Right lobe of liver (tissue), 6 donors: Measurements from ENCODE around the gene SLC39A11. TPM values are rescaled to one million over a fixed set of nuclear protein-coding genes. Genes with fewer than 3 reads are reported as not detected.

Source experiments
- ATAC-seq, 4 donors: fragments of 200-7000 bp; cut with Tn5 transposase; one replicate each; pipeline ENCODE4 v1.9.1; 2020; ENCODE audit warnings: mild to moderate bottlenecking in 4 of 4, moderate library complexity in 4 of 4
- DNase-seq, 3 donors: peaks; one replicate each; pipeline ENCODE4 v3.0.0-alpha.2; 2020
- H3K27ac ChIP-seq, 3 donors: fragments of 200-600 bp; one replicate each; pipeline ENCODE4 v1.8.0; 2022
- H3K27me3 ChIP-seq, 2 donors: fragments of 200-600 bp; one replicate each; pipeline ENCODE4 v1.8.0; 2022
- H3K36me3 ChIP-seq, 4 donors: fragments of 200-600 bp; sonication (generic) in 1 of 4; one replicate each; pipeline versions ENCODE4 v1.5.1 to v1.8.0; 2017 to 2022; ENCODE audit warnings: control low read depth in 1 of 4
- H3K4me1 ChIP-seq, 4 donors: fragments of 200-600 bp; sonication (generic) in 1 of 4; one replicate each; pipeline versions ENCODE4 v1.5.1 to v1.8.0; 2017 to 2022; ENCODE audit warnings: control low read depth in 1 of 4
- H3K4me3 ChIP-seq, 3 donors: fragments of 200-600 bp; one replicate each; pipeline ENCODE4 v1.8.0; 2022
- H3K9me3 ChIP-seq, 4 donors: fragments of 200-600 bp; sonication (generic) in 1 of 4; one replicate each; pipeline versions ENCODE4 v1.5.1 to v1.8.0; 2017 to 2022; ENCODE audit warnings: control low read depth in 1 of 4
- POLR2A ChIP-seq: fragments of 450-650 bp; IDR thresholded peaks from one replicate; pipeline ENCODE4 v1.6.1; 2017; ENCODE audit warnings: antibody characterized with exemption, mild to moderate bottlenecking
- WGBS: methylation state at CpG from one replicate; pipeline ENCODE4 v1.1.6; 2018; ENCODE audit warnings: low coverage, low lambda C conversion rate; ENCODE audit not compliant: insufficient coverage; ENCODE audit errors: missing lambda C conversion rate; 5-methylcytosine and 5-hydroxymethylcytosine counted together
- intact Hi-C, 2 donors: fragments of 100-400 bp; cut with DNase I; formaldehyde crosslinking; loops; one replicate each; pipeline versions ENCODE4 v1.11.2 to v1.14.1; 2022
- total RNA-seq, 6 experiments: library from RNA; depleted of rRNA in 2 of 6; stranded (reverse); fragments of >200 nt in 2 of 6; fragmentation: NEBNext Ultra II Directional in 3 of 6; extraction: Animal tissue kit (Norgen Biotek cat#: 25700) in 3 of 6; gene quantifications; one replicate each; pipeline versions ENCODE4 v1.1.0 to v1.2.4, GENCODE V29; 2016 to 2023
- TF ChIP-seq, protein P1 (sequence below), 4 donors: fragments of 200-600 bp in 3 of 4; fragments of 450-650 bp in 1 of 4; IDR thresholded peaks; one replicate each; pipeline versions ENCODE4 v1.5.1 to v1.8.0; 2016 to 2022; ENCODE audit warnings: antibody characterized with exemption in 4 of 4, mild to moderate bottlenecking in 2 of 4
- donor health status: DM: no; HTN: yes; CAD: no.
- donor health status: DM: no; HTN: no; CAD: no.
- donor health status: DM: no; HTN: no; CAD: no.
- donor health status: DM: no; HTN: yes; CAD: no.
- donor health status: DM: no; HTN: yes; CAD: no.

SLC39A11 gene
- total RNA-seq, 6 experiments from 2014 or later, result 25.4 to 49.6 (median 39.3) TPM

DNA sequence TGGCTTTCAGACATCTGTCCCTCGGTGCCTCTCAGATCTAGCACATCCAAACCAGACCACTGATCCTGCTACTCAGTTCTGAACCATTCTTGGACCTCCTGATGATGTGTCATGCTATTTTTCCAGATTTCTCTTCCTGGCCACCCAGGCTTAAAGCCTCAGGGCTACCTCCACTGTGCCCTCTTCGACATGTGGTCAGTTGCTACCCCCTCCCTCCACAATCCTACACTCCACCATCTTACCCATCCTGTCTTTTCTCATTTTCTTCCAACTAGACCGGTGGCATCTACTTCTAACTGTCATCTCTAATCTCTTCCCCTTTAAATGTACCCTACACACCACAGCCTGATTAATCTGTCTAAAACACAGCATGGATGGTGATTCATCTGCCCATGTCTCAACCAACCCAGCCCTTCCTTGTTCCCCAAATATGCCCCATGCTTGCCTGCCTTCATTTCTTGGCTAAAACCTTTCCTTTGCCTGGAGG, 478.6 kb downstream of the SLC39A11 start:
- Histone ChIP-seq H3K27me3 (no peaks in the 10 kb centered on the region), H3K27ac (no peak overlapping the region), H3K36me3 (no peaks in the 10 kb centered on the region), H3K4me1 (no peaks in the 10 kb centered on the region), H3K9me3 (no peaks in the 10 kb centered on the region), H3K4me3 (no peak overlapping the region)
- TF ChIP-seq POLR2A, result no peak
- TF ChIP-seq, protein P1, sequence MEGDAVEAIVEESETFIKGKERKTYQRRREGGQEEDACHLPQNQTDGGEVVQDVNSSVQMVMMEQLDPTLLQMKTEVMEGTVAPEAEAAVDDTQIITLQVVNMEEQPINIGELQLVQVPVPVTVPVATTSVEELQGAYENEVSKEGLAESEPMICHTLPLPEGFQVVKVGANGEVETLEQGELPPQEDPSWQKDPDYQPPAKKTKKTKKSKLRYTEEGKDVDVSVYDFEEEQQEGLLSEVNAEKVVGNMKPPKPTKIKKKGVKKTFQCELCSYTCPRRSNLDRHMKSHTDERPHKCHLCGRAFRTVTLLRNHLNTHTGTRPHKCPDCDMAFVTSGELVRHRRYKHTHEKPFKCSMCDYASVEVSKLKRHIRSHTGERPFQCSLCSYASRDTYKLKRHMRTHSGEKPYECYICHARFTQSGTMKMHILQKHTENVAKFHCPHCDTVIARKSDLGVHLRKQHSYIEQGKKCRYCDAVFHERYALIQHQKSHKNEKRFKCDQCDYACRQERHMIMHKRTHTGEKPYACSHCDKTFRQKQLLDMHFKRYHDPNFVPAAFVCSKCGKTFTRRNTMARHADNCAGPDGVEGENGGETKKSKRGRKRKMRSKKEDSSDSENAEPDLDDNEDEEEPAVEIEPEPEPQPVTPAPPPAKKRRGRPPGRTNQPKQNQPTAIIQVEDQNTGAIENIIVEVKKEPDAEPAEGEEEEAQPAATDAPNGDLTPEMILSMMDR (IDR thresholded peaks at IDR 0.05), result no peak
- DNase-seq (no peak), ATAC-seq (no peak)
- intact Hi-C loops, result no loop called here
- WGBS, result 31% methylated on average over 2 of the region's 3 CpGs

DNA sequence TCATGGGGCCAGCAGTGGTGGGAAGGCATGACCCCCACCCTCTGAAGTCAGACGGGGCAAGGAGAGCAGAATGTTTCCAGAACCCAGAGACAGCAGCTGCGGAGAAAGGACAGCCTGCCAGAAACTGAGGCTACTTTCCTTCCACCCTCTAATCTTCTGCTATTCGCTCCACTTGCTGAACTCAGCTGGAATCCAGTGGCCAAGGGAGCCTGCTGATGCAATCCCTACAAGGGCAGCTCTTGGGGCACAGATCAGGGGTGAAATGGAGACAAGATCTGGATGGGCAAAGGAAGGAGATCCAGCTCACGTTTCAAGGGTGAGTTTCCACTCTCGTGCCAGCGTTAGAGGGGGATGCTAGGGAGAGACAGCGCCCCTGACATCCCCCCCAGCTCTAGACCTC, 479.1 kb downstream of the SLC39A11 start:
- TF ChIP-seq, protein P1 (IDR thresholded peaks at IDR 0.05), result no peak
- TF ChIP-seq POLR2A, result no peak
- no peaks in the 10 kb centered on the region for H3K36me3 ChIP-seq
- H3K27ac ChIP-seq, result no peak overlapping the region
- no peaks in the 10 kb centered on the region for H3K4me1 ChIP-seq
- DNase-seq (no peak), ATAC-seq (no peak)
- H3K4me3 ChIP-seq, result no peak overlapping the region
- intact Hi-C loops, result no loop called here
- WGBS, result 32% methylated on average over 2 of the region's 7 CpGs
- H3K9me3 ChIP-seq, result no peaks in the 10 kb centered on the region
- no peaks in the 10 kb centered on the region for H3K27me3 ChIP-seq

DNA sequence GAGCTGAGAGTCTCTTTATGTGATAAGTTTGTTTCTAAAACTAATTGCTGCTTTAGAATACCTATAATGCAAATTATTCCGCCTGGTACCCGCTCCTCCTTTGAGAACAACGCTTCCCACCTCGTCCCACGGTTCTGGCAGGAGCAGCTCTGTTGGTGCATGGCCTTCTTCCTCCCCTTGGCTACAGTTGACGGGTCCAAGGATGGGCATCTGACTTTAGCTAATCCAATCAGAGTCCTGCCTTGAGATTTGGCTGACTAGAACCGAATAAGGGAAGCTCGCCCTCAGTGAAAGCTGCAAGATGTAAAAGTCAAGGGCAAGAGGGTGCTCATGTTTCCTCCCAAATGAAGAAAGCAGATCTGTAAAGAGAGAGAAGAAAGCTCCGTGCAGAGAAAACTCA, 481.3 kb downstream of the SLC39A11 start:
- Histone ChIP-seq H3K36me3 (no peaks in the 10 kb centered on the region), H3K27me3 (no peaks in the 10 kb centered on the region), H3K27ac (no peak overlapping the region), H3K9me3 (no peaks in the 10 kb centered on the region), H3K4me1 (no peaks in the 10 kb centered on the region), H3K4me3 (no peak overlapping the region)
- no peak for TF ChIP-seq POLR2A
- TF ChIP-seq, protein P1 (IDR thresholded peaks at IDR 0.05), result no peak
- WGBS, result 64% methylated on average over 9 of the region's 9 CpGs
- DNase-seq, result no peak
- ATAC-seq, result no peak
- intact Hi-C loops, result no loop called here

DNA sequence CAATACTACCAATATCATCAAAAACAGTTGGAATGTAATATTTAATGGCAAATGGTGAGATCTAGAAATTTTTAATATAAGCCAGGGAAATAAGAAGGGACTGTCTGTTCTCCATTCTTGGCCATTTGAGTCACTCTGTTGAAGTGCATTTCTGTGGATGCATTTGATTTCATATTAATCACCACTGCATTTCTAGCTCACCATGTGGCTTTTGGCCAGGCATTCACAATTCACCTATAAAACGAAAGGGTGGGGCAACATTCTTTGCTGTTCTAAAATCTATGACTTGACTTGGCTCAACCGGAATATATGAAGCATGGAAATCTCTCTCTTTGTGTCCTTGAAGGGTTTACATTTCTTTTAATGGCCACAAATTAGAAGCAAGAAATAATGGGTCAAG, 483.0 kb downstream of the SLC39A11 start:
- intact Hi-C loops, result no loop called here
- ATAC-seq (no peak), DNase-seq (no peak)

More for the DNA sequence above, 483.0 kb downstream of the SLC39A11 start:
- no peaks in the 10 kb centered on the region for H3K36me3 ChIP-seq
- TF ChIP-seq, protein P1 (IDR thresholded peaks at IDR 0.05), result no peak
- TF ChIP-seq POLR2A, result no peak
- WGBS, result 64% methylated on average over 2 of the region's 2 CpGs
- H3K27me3 ChIP-seq, result peaks cover 0 to 4% of the 10 kb centered on the region in 2 donors
- H3K9me3 ChIP-seq, result no peaks in the 10 kb centered on the region
- H3K4me1 ChIP-seq, result no peaks in the 10 kb centered on the region
- no peak overlapping the region for H3K4me3 ChIP-seq
- H3K27ac ChIP-seq, result no peak overlapping the region
